Measurements from ENCODE around the gene CIDEC. TPM values are rescaled to one million over a fixed set of nuclear protein-coding genes. Genes with fewer than 3 reads are reported as not detected.

Gene CIDEC
- total and polyA plus RNA-seq, 2 of the 13 experiments (the other 11 are each of a cell fraction or from before 2014, with no cell fraction given), result 2.5 to 10.4 TPM

- TF ChIP-seq ZSCAN12 (CRISPR knock-in tag; IDR thresholded peaks at IDR 0.05) (no peak), HMGXB3 (CRISPR knock-in tag; IDR thresholded peaks at IDR 0.05; ENCODE audit: borderline replicate concordance) (no peak; the same call in 1 of the 2 replicates), RXRA (CRISPR knock-in tag; IDR thresholded peaks at IDR 0.05) (0 out of 2 replicates have a peak, but pooled peaks have one; percentile 10), MEF2D (CRISPR knock-in tag; IDR thresholded peaks at IDR 0.05) (peak; percentile 44; the same call in 1 of the 2 replicates), ZNF563 (CRISPR knock-in tag; IDR thresholded peaks at IDR 0.05) (no peak), PITX1 (CRISPR knock-in tag; IDR thresholded peaks at IDR 0.05) (no peak), DR1 (CRISPR knock-in tag; IDR thresholded peaks at IDR 0.05) (no peak), ZNF256 (CRISPR knock-in tag; conservative IDR thresholded peaks at IDR 0.05) (no peak), SNAPC2 (CRISPR knock-in tag; IDR thresholded peaks at IDR 0.05) (no peak), ETV5 (CRISPR knock-in tag; IDR thresholded peaks at IDR 0.05; ENCODE audit: borderline replicate concordance) (no peak), ZKSCAN1 (IDR thresholded peaks at IDR 0.05; ENCODE audit: low read length) (no peak), ZNF749 (CRISPR knock-in tag; IDR thresholded peaks at IDR 0.05; ENCODE audit: borderline replicate concordance) (no peak), BRD4 (CRISPR knock-in tag; IDR thresholded peaks at IDR 0.05) (no peak), ZNF280B (CRISPR knock-in tag; IDR thresholded peaks at IDR 0.05; ENCODE audit: borderline replicate concordance) (0 out of 2 replicates have a peak, but pooled peaks have one; percentile 62), SMC3 (IDR thresholded peaks at IDR 0.05; ENCODE audit: low read length) (no peak), EED (CRISPR knock-in tag; IDR thresholded peaks at IDR 0.05) (peak; percentile 57; the same call in 1 of the 2 replicates), ZGPAT (CRISPR knock-in tag; IDR thresholded peaks at IDR 0.05) (no peak; the same call in 1 of the 2 replicates), YEATS4 (CRISPR knock-in tag; IDR thresholded peaks at IDR 0.05; ENCODE audit: borderline replicate concordance) (peak; percentile 64; the same call in 1 of the 2 replicates), ZNF263 (CRISPR knock-in tag; IDR thresholded peaks at IDR 0.05) (0 out of 2 replicates have a peak, but pooled peaks have one; percentile 11)
- TF ChIP-seq, protein P1, sequence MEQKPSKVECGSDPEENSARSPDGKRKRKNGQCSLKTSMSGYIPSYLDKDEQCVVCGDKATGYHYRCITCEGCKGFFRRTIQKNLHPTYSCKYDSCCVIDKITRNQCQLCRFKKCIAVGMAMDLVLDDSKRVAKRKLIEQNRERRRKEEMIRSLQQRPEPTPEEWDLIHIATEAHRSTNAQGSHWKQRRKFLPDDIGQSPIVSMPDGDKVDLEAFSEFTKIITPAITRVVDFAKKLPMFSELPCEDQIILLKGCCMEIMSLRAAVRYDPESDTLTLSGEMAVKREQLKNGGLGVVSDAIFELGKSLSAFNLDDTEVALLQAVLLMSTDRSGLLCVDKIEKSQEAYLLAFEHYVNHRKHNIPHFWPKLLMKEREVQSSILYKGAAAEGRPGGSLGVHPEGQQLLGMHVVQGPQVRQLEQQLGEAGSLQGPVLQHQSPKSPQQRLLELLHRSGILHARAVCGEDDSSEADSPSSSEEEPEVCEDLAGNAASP (CRISPR knock-in tag; IDR thresholded peaks at IDR 0.05; ENCODE audit: borderline replicate concordance), result 0 out of 2 replicates have a peak, but pooled peaks have one; percentile 16
These were observed 37.0 kb upstream of the CIDEC start, which contains the start of gene IL17RC (continued) for GRCh38 chr3:9916734-9917680.

All from HepG2 (cell line).